AG04450 (cell line): ENCODE data around the gene CRYBG3. TPM values are rescaled to one million over a fixed set of nuclear protein-coding genes. Genes with fewer than 3 reads are reported as not detected.
"Not testable (repeated sequence)": the region's sequence is repeated elsewhere in the genome, so short reads cannot be mapped to it uniquely, and the experiment has no call there.

ENCODE experiments used
- CTCF ChIA-PET: fragments of 300-600, 350-600 bp; formaldehyde crosslinking; extraction: SDS; loops from one replicate; lab custom pipeline; 2022; ENCODE audit warnings: antibody characterized with exemption, inconsistent platforms; lab: Charles Lee
- POLR2A ChIA-PET: fragments of 350-600 bp; formaldehyde crosslinking; extraction: SDS; loops from one replicate; lab custom pipeline; 2021; ENCODE audit warnings: antibody characterized with exemption, inconsistent platforms; lab: Yijun Ruan, JAX
- DNase-seq: peaks from one replicate; pipeline ENCODE4 v3.0.0-alpha.2; 2011; ENCODE audit warnings: low read depth, low spot score
- H3K27ac ChIP-seq: one replicate; pipeline ENCODE4 v1.5.1; 2012; ENCODE audit warnings: low read depth, low read length, control low read depth
- H3K27me3 ChIP-seq: one replicate; pipeline ENCODE4 v1.6.0; 2012; ENCODE audit warnings: low read length; ENCODE audit not compliant: control insufficient read depth, insufficient read depth
- H3K4me3 ChIP-seq: 2 replicates; pipeline ENCODE4 v1.5.1; 2011; ENCODE audit warnings: mild to moderate bottlenecking, low read depth, low read length, control low read depth
- H3K9me3 ChIP-seq: 2 replicates; pipeline ENCODE4 v1.5.1; 2012; ENCODE audit warnings: low read length; ENCODE audit not compliant: control insufficient read depth, insufficient read depth
- CTCF ChIP-seq: IDR thresholded peaks from 2 replicates; pipeline ENCODE4 v1.5.1; 2011; ENCODE audit warnings: low read depth, low read length, control low read depth, inconsistent platforms
- polyA plus RNA-seq: library from polyadenylated mRNA; depleted of rRNA; stranded (reverse); fragments of >200 nt; gene quantifications from 2 replicates; pipeline ENCODE4 v1.2.3, GENCODE V29; 2011

CRYBG3 gene
- polyA plus RNA-seq, 1 experiment, result 9.9 TPM

- no peak overlapping the region for H3K4me3 ChIP-seq
- no peaks in the 10 kb centered on the region for H3K9me3 ChIP-seq
- no peak for TF ChIP-seq CTCF
- no peak overlapping the region for H3K27ac ChIP-seq
- H3K27me3 ChIP-seq, result no peaks in the 10 kb centered on the region
- ChIA-PET POLR2A (no interaction called here), CTCF (no interaction called here)
- no peak for DNase-seq
Observed at GRCh38 chr3:97901313-97902248, 79.8 kb downstream of the CRYBG3 start.

GRCh38 chr3:97909830-97910229 is 88.0 kb downstream of the CRYBG3 start:
- POLR2A ChIA-PET, H3K27ac ChIP-seq, H3K9me3 ChIP-seq, CTCF ChIA-PET, H3K4me3 ChIP-seq, H3K27me3 ChIP-seq, DNase-seq: not testable (repeated sequence)

- H3K9me3 ChIP-seq, DNase-seq, H3K27me3 ChIP-seq, H3K4me3 ChIP-seq, CTCF ChIA-PET, POLR2A ChIA-PET, H3K27ac ChIP-seq: not testable (repeated sequence)
Observed at GRCh38 chr3:97910236-97910831, 88.5 kb downstream of the CRYBG3 start.

GRCh38 chr3:97910931-97911351 is 89.1 kb downstream of the CRYBG3 start:
- DNase-seq, result no peak
- ChIA-PET CTCF (no interaction called here), POLR2A (no interaction called here)
- Histone ChIP-seq H3K27me3 (no peaks in the 10 kb centered on the region), H3K9me3 (no peaks in the 10 kb centered on the region), H3K4me3 (no peak overlapping the region), H3K27ac (no peak overlapping the region)
- no peak for TF ChIP-seq CTCF

- H3K27ac ChIP-seq, result no peak overlapping the region
- ChIA-PET CTCF (no interaction called here), POLR2A (no interaction called here)
- H3K4me3 ChIP-seq, result no peak overlapping the region
- no peak for DNase-seq
- H3K9me3 ChIP-seq, result no peaks in the 10 kb centered on the region
- no peaks in the 10 kb centered on the region for H3K27me3 ChIP-seq
- no peak for TF ChIP-seq CTCF
Observed at GRCh38 chr3:97911459-97911858, 89.6 kb downstream of the CRYBG3 start.

- CTCF ChIA-PET, result no interaction called here
Observed at GRCh38 chr3:97914388-97914787, 92.6 kb downstream of the CRYBG3 start.

More at GRCh38 chr3:97914388-97914787, 92.6 kb downstream of the CRYBG3 start:
- Histone ChIP-seq H3K9me3 (no peaks in the 10 kb centered on the region), H3K27me3 (no peaks in the 10 kb centered on the region), H3K27ac (no peak overlapping the region), H3K4me3 (no peak overlapping the region)
- DNase-seq, result no peak
- TF ChIP-seq CTCF, result no peak
- POLR2A ChIA-PET, result no interaction called here
